Keratinocyte (primary cell): ENCODE measurements around the gene STON2. TPM values are rescaled to one million over a fixed set of nuclear protein-coding genes. Genes with fewer than 3 reads are reported as not detected.
"Not testable (repeated sequence)": the region's sequence is repeated elsewhere in the genome, so short reads cannot be mapped to it uniquely, and the experiment has no call there.

Experiments used
- DNase-seq: peaks from one replicate; pipeline ENCODE4 v3.0.0-alpha.2; 2011; ENCODE audit warnings: low read depth, missing footprints, low spot score
- FAIRE-seq: peaks from 2 replicates; lab custom pipeline; 2011; peaks lifted over from hg19 to GRCh38; lab: Jason Lieb, UNC
- H2AFZ ChIP-seq: 2 replicates; pipeline ENCODE4 v1.6.0; 2012; ENCODE audit warnings: low read length, control low read depth, inconsistent platforms; ENCODE audit not compliant: control insufficient read depth
- H3K27ac ChIP-seq: 2 replicates; pipeline ENCODE4 v1.5.1; 2011; ENCODE audit warnings: low read length; ENCODE audit not compliant: control insufficient read depth, insufficient read depth
- H3K27me3 ChIP-seq: 3 replicates; pipeline ENCODE4 v1.6.0; 2011; ENCODE audit warnings: low read length; ENCODE audit not compliant: control insufficient read depth, insufficient read depth; ENCODE audit errors: extremely low read depth
- H3K36me3 ChIP-seq, 2 experiments: 2 replicates in 1 of 2; 3 replicates in 1 of 2; pipeline ENCODE4 v1.5.1; 2011; ENCODE audit warnings: low read length in 2 of 2, mild to moderate bottlenecking in 1 of 2; ENCODE audit not compliant: control insufficient read depth in 2 of 2, insufficient read depth in 2 of 2; ENCODE audit errors: extremely low read depth in 1 of 2
- H3K4me1 ChIP-seq: 3 replicates; pipeline ENCODE4 v1.5.1; 2011; ENCODE audit warnings: low read length; ENCODE audit not compliant: control insufficient read depth, insufficient read depth; ENCODE audit errors: extremely low read depth
- H3K4me2 ChIP-seq: 3 replicates; pipeline ENCODE4 v1.6.0; 2011; ENCODE audit warnings: low read depth, low read length; ENCODE audit not compliant: control insufficient read depth, insufficient read depth; ENCODE audit errors: extremely low read depth
- H3K4me3 ChIP-seq, 3 experiments: fragments of 200-600 bp in 1 of 3; sonication (generic) in 1 of 3; 2 replicates in 2 of 3; 3 replicates in 1 of 3; pipeline ENCODE4 v1.5.1; 2011 to 2016; ENCODE audit warnings: low read length in 3 of 3, mild to moderate bottlenecking in 3 of 3, control low read depth in 2 of 3, inconsistent platforms in 1 of 3, low read depth in 1 of 3, mixed read lengths in 1 of 3, mixed run types in 1 of 3, moderate library complexity in 1 of 3; ENCODE audit not compliant: control insufficient read depth in 2 of 3, insufficient read depth in 2 of 3; ENCODE audit errors: extremely low read depth in 1 of 3
- H3K79me2 ChIP-seq: 2 replicates; pipeline ENCODE4 v1.6.0; 2012; ENCODE audit warnings: low read length; ENCODE audit not compliant: control insufficient read depth, insufficient read depth
- H3K9ac ChIP-seq: 3 replicates; pipeline ENCODE4 v1.6.0; 2011; ENCODE audit warnings: low read length; ENCODE audit not compliant: control insufficient read depth, insufficient read depth; ENCODE audit errors: extremely low read depth
- H3K9me1 ChIP-seq: 3 replicates; pipeline ENCODE4 v1.6.0; 2011; ENCODE audit warnings: low read length; ENCODE audit not compliant: control insufficient read depth, insufficient read depth; ENCODE audit errors: extremely low read depth
- H3K9me3 ChIP-seq: 2 replicates; pipeline ENCODE4 v1.5.1; 2012; ENCODE audit warnings: low read depth, low read length; ENCODE audit not compliant: control insufficient read depth
- H4K20me1 ChIP-seq: 3 replicates; pipeline ENCODE4 v1.6.0; 2011; ENCODE audit warnings: low read length; ENCODE audit not compliant: control insufficient read depth, insufficient read depth; ENCODE audit errors: extremely low read depth
- CTCF ChIP-seq, 3 experiments: IDR thresholded peaks in 1 of 3; conservative IDR thresholded peaks in 1 of 3; optimal IDR thresholded peaks in 1 of 3; 2 replicates in 2 of 3; 3 replicates in 1 of 3; pipeline versions ENCODE3 to v1.5.1; 2011; ENCODE audit warnings: low read length in 3 of 3, mild to moderate bottlenecking in 3 of 3, moderate library complexity in 2 of 3, control low read depth in 1 of 3, inconsistent platforms in 1 of 3; ENCODE audit not compliant: insufficient read depth in 2 of 3; ENCODE audit errors: extremely low read depth in 1 of 3
- EZH2 ChIP-seq: IDR thresholded peaks from one replicate; pipeline ENCODE4 v1.6.1; 2012; ENCODE audit warnings: inconsistent platforms, mild to moderate bottlenecking, low read length, moderate library complexity
- dilution Hi-C: fragments of 300-500 bp; cut with MboI; formaldehyde crosslinking; loops from one replicate; pipeline ENCODE4 v1.7.0; 2020; ENCODE audit warnings: low sequenced_read_pairs; ENCODE audit not compliant: extremely low pct_ligation_motif_present
- polyA plus RNA-seq, 5 experiments: library from polyadenylated mRNA; depleted of rRNA in 3 of 5; stranded (reverse) in 3 of 5; stranded (forward) in 1 of 5; unstranded in 1 of 5; fragments of >200 nt; gene quantifications; 1 replicate in 1 of 5; 2 replicates in 3 of 5; 3 replicates in 1 of 5; pipeline versions ENCODE4 v1.2.1 to v1.2.3, GENCODE V29; 2011 to 2012; ENCODE audit warnings: missing spikeins in 2 of 5, low read depth in 1 of 5, low replicate concordance in 1 of 5

The STON2 gene
- polyA plus RNA-seq, 1 donor (not counting 4 experiments of a cell fraction or from before 2014, with no cell fraction given): 82.3 TPM

GRCh38 chr14:81243499-81243898, 156.6 kb downstream of the STON2 start:
- no peak overlapping the region for H3K9ac ChIP-seq
- H3K9me3 ChIP-seq: no peaks in the 10 kb centered on the region
- FAIRE-seq (no peak), DNase-seq (no peak)
- H3K79me2 ChIP-seq: no peaks in the 10 kb centered on the region
- no peak overlapping the region for H3K4me3 ChIP-seq
- H4K20me1 ChIP-seq: no peaks in the 10 kb centered on the region
- no peak overlapping the region for H2AFZ ChIP-seq
- H3K27me3 ChIP-seq: no peaks in the 10 kb centered on the region
- H3K27ac ChIP-seq: no peak overlapping the region
- no peak for TF ChIP-seq EZH2
- no peak for TF ChIP-seq CTCF (optimal IDR thresholded peaks at IDR 0.05 in 1 of 3, IDR thresholded peaks at IDR 0.05 in 1 of 3, conservative IDR thresholded peaks at IDR 0.05 in 1 of 3; ENCODE audit: extremely low read depth in 1 of 3, insufficient read depth in 2 of 3, low read length in 3 of 3)
- no peaks in the 10 kb centered on the region for H3K4me1 ChIP-seq
- dilution Hi-C loops: no loop called here
- no peak overlapping the region for H3K4me2 ChIP-seq
- H3K36me3 ChIP-seq: no peaks in the 10 kb centered on the region
- no peaks in the 10 kb centered on the region for H3K9me1 ChIP-seq

DNA sequence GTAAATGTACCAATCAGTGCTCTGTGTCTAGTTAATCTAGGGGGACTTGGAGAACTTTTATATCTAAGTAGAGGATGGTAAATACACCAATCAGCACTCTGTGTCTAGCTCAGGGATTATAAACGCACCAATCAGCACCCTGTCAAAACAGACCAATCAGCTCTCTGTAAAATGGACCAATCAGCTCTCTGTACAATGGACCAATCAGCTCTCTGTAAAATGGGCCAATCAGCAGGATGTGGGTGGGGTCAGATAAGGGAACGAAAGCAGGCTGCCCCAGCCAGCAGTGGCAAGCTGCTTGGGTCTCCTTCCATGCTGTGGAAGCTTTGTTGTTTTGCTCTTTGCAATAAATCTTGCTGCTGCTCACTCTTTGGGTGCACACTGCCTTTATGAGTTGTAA, 163.3 kb downstream of the STON2 start:
- H3K27me3 ChIP-seq, H3K4me2 ChIP-seq, H3K27ac ChIP-seq, H3K4me1 ChIP-seq, H2AFZ ChIP-seq, H3K79me2 ChIP-seq, H3K4me3 ChIP-seq, FAIRE-seq, H3K9me3 ChIP-seq, H3K9ac ChIP-seq, H4K20me1 ChIP-seq, dilution Hi-C loops, H3K9me1 ChIP-seq, DNase-seq, H3K36me3 ChIP-seq: not testable (repeated sequence)

GRCh38 chr14:81236138-81236537, 164.0 kb downstream of the STON2 start:
- Histone ChIP-seq H3K27ac (no peak overlapping the region), H3K27me3 (no peaks in the 10 kb centered on the region), H3K79me2 (no peaks in the 10 kb centered on the region), H2AFZ (no peak overlapping the region), H3K4me2 (no peak overlapping the region), H3K9me3 (no peaks in the 10 kb centered on the region), H3K36me3 (no peaks in the 10 kb centered on the region), H3K4me1 (peaks cover 6% of the 10 kb centered on the region), H3K9me1 (no peaks in the 10 kb centered on the region), H4K20me1 (no peaks in the 10 kb centered on the region), H3K4me3 (no peak overlapping the region), H3K9ac (no peak overlapping the region)
- no peak for FAIRE-seq
- TF ChIP-seq CTCF (optimal IDR thresholded peaks at IDR 0.05 in 1 of 3, IDR thresholded peaks at IDR 0.05 in 1 of 3, conservative IDR thresholded peaks at IDR 0.05 in 1 of 3; ENCODE audit: extremely low read depth in 1 of 3, insufficient read depth in 2 of 3, low read length in 3 of 3) (no peak), EZH2 (no peak)
- no peak for DNase-seq
- dilution Hi-C loops: no loop called here
